T47D (cell line): ENCODE data around the gene SPPL2B.

Source experiments
- DNase-seq, 2 experiments: peaks; one replicate each; pipeline versions ENCODE4 v3.0.0 to v3.0.0-alpha.2; 2011 to 2012; ENCODE audit warnings: low read depth in 1 of 2, low spot score in 1 of 2
- JUND ChIP-seq: IDR thresholded peaks from 2 replicates; pipeline ENCODE4 v1.6.1; 2012; ENCODE audit warnings: low read depth
- in situ Hi-C: cut with HindIII; loops from 2 replicates; pipeline ENCODE4 v1.10.0; 2016; ENCODE audit warnings: low sequenced_read_pairs, low pct_unique_long_range_greater_than_20kb

Gene SPPL2B

GRCh38 chr19:2398735-2399305 lies 70.3 kb downstream of the SPPL2B start:
- no peak for TF ChIP-seq JUND
- DNase-seq, result no peak
- in situ Hi-C loops, result no loop called here

- no peak for TF ChIP-seq JUND
- no peak for DNase-seq
- in situ Hi-C loops, result no loop called here
Measured at GRCh38 chr19:2399582-2399981, 71.1 kb downstream of the SPPL2B start.
